Measurements from ENCODE around the gene EPHB2.

DNA sequence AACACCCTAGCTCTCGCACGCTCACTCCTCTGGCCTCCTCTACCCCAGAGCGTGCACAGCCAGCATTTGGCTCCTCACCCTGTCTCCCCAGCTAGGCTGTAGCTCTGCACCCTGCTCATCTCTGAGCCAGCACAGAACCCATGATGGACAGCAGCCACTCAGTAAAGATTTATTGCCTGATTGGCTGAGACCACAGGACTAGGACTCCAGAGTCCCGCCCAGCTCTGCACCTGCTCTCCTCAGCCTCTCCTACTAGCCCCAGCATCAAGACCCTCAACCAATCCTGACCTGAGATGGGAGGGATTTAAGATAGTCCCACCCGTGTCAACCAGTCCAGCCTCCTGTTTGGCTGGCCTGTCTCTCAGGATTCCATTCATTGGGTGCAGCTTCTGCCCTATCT lies 48.3 kb upstream of the EPHB2 start:
- TF ChIP-seq, protein P1, sequence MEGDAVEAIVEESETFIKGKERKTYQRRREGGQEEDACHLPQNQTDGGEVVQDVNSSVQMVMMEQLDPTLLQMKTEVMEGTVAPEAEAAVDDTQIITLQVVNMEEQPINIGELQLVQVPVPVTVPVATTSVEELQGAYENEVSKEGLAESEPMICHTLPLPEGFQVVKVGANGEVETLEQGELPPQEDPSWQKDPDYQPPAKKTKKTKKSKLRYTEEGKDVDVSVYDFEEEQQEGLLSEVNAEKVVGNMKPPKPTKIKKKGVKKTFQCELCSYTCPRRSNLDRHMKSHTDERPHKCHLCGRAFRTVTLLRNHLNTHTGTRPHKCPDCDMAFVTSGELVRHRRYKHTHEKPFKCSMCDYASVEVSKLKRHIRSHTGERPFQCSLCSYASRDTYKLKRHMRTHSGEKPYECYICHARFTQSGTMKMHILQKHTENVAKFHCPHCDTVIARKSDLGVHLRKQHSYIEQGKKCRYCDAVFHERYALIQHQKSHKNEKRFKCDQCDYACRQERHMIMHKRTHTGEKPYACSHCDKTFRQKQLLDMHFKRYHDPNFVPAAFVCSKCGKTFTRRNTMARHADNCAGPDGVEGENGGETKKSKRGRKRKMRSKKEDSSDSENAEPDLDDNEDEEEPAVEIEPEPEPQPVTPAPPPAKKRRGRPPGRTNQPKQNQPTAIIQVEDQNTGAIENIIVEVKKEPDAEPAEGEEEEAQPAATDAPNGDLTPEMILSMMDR (IDR thresholded peaks at IDR 0.05): no peak
- no peak for TF ChIP-seq POLR2AphosphoS5 (IDR thresholded peaks at IDR 0.05)

All from suprapubic skin (tissue), 3 donors.